OCI-LY3 (cell line): ENCODE results near the gene NCOA5.

Source experiments
- H2AFZ ChIP-seq: fragments of 200-600, 300-600 bp; shearing (Covaris generic); 2 replicates; pipeline ENCODE4 v1.6.0; 2014; ENCODE audit warnings: antibody characterized with exemption, low read depth, low read length
- H3K27ac ChIP-seq: fragments of 200-600, 300-600 bp; sonication (generic); 2 replicates; pipeline ENCODE4 v1.5.1; 2014; ENCODE audit warnings: mild to moderate bottlenecking, low read length, moderate library complexity, mixed read lengths
- H3K27me3 ChIP-seq: fragments of 200-600, 300-600 bp; sonication (generic); 2 replicates; pipeline ENCODE4 v1.6.1; 2014; ENCODE audit warnings: low read depth, low read length, mixed read lengths
- H3K36me3 ChIP-seq: fragments of 200-600, 300-600 bp; sonication (generic); replicated peaks from 2 replicates; pipeline ENCODE3; 2014; ENCODE audit warnings: low read depth, low read length, mixed read lengths
- H3K4me1 ChIP-seq: fragments of 300-600, 200-600 bp; sonication (generic); 2 replicates; pipeline ENCODE4 v1.6.1; 2014; ENCODE audit warnings: low read length, mixed read lengths
- H3K4me2 ChIP-seq: fragments of 200-600, 300-600 bp; sonication (generic); 2 replicates; pipeline ENCODE4 v1.6.1; 2014; ENCODE audit warnings: low read length, mixed read lengths
- H3K4me3 ChIP-seq: fragments of 300-600, 200-600 bp; sonication (generic); 2 replicates; pipeline ENCODE4 v1.5.1; 2014; ENCODE audit warnings: antibody characterized with exemption, mild to moderate bottlenecking, low read length, moderate library complexity
- H3K79me2 ChIP-seq: fragments of 300-600, 200-600 bp; shearing (Covaris generic); 2 replicates; pipeline ENCODE4 v1.6.1; 2014; ENCODE audit warnings: mild to moderate bottlenecking, low read length, mixed read lengths
- H3K9ac ChIP-seq: fragments of 300-600, 200-600 bp; shearing (Covaris generic); 2 replicates; pipeline ENCODE4 v1.6.0; 2014; ENCODE audit warnings: mild to moderate bottlenecking, low read length, moderate library complexity
- H3K9me3 ChIP-seq: fragments of 200-600, 300-600 bp; shearing (Covaris generic); 2 replicates; pipeline ENCODE4 v1.6.1; 2014; ENCODE audit warnings: low read length, mixed read lengths; ENCODE audit not compliant: insufficient read depth
- H4K20me1 ChIP-seq: fragments of 200-600, 300-600 bp; sonication (generic); 2 replicates; pipeline ENCODE4 v1.6.1; 2016; ENCODE audit warnings: low read length, mixed read lengths; ENCODE audit not compliant: insufficient read depth
- CTCF ChIP-seq: fragments of 200-600, 300-600 bp; sonication (generic); IDR thresholded peaks from 2 replicates; pipeline ENCODE4 v1.5.1; 2014; ENCODE audit warnings: antibody characterized with exemption, low read length, low read depth
- EZH2phosphoT487 ChIP-seq: fragments of 200-600 bp; shearing (Covaris generic); IDR thresholded peaks from 2 replicates; pipeline ENCODE4 v1.6.1; 2018; ENCODE audit warnings: antibody characterized with exemption, mixed run types, low read depth

NCOA5 gene

GRCh38 chr20:46057856-46058598 is 31.7 kb downstream of the NCOA5 start:
- peaks cover 29% of the 10 kb centered on the region for H3K36me3 ChIP-seq
- H2AFZ ChIP-seq = no peak overlapping the region
- H3K27me3 ChIP-seq = no peaks in the 10 kb centered on the region
- H3K4me3 ChIP-seq = no peak overlapping the region
- H3K4me2 ChIP-seq = no peak overlapping the region
- H3K79me2 ChIP-seq = peaks cover 10% of the 10 kb centered on the region; the same call in 1 of the 2 replicates
- peaks cover 25% of the 10 kb centered on the region for H3K4me1 ChIP-seq
- H3K9ac ChIP-seq = no peak overlapping the region
- no peak overlapping the region for H3K27ac ChIP-seq
- peaks cover 55% of the 10 kb centered on the region for H4K20me1 ChIP-seq
- H3K9me3 ChIP-seq = no peaks in the 10 kb centered on the region
- TF ChIP-seq CTCF (no peak), EZH2phosphoT487 (no peak)

- Histone ChIP-seq H3K9me3 (no peaks in the 10 kb centered on the region), H2AFZ (no peak overlapping the region), H4K20me1 (peaks cover 55% of the 10 kb centered on the region), H3K27me3 (no peaks in the 10 kb centered on the region), H3K36me3 (peaks cover 21% of the 10 kb centered on the region), H3K4me3 (no peak overlapping the region), H3K4me2 (no peak overlapping the region), H3K79me2 (peaks cover 7% of the 10 kb centered on the region; the same call in 1 of the 2 replicates), H3K4me1 (peaks cover 21% of the 10 kb centered on the region), H3K27ac (no peak overlapping the region), H3K9ac (no peak overlapping the region)
- no peak for TF ChIP-seq EZH2phosphoT487
- no peak for TF ChIP-seq CTCF
Observed at GRCh38 chr20:46056970-46057855, 32.5 kb downstream of the NCOA5 start.

GRCh38 chr20:46056027-46056833 is 33.5 kb downstream of the NCOA5 start:
- peaks cover 11% of the 10 kb centered on the region for H3K36me3 ChIP-seq
- peaks cover 3% of the 10 kb centered on the region; the same call in 1 of the 2 replicates for H3K79me2 ChIP-seq
- no peak overlapping the region for H3K4me2 ChIP-seq
- no peaks in the 10 kb centered on the region for H3K9me3 ChIP-seq
- H3K4me1 ChIP-seq = peaks cover 11% of the 10 kb centered on the region
- TF ChIP-seq EZH2phosphoT487 (no peak), CTCF (no peak)
- no peaks in the 10 kb centered on the region for H3K27me3 ChIP-seq
- no peak overlapping the region for H2AFZ ChIP-seq
- H4K20me1 ChIP-seq = peaks cover 46% of the 10 kb centered on the region
- H3K9ac ChIP-seq = no peak overlapping the region
- no peak overlapping the region for H3K27ac ChIP-seq
- H3K4me3 ChIP-seq = no peak overlapping the region
